OCI-LY1 (cell line): ENCODE results near the gene SEMA4B.

ENCODE experiments used
- EZH2 ChIP-seq: fragments of 200-600 bp; sonication (generic), shearing (Covaris generic); IDR thresholded peaks from 2 replicates; pipeline ENCODE4 v1.8.0; 2017; ENCODE audit warnings: borderline replicate concordance, mixed run types, mild to moderate bottlenecking, antibody characterized with exemption, low read length, moderate library complexity, mixed read lengths
- TF ChIP-seq, protein P1 (sequence below): fragments of 200-600 bp; sonication (generic), shearing (Covaris generic); IDR thresholded peaks from 2 replicates; pipeline ENCODE4 v1.5.1; 2017; ENCODE audit warnings: mild to moderate bottlenecking, antibody characterized with exemption, low read length, moderate library complexity, mixed read lengths

DNA sequence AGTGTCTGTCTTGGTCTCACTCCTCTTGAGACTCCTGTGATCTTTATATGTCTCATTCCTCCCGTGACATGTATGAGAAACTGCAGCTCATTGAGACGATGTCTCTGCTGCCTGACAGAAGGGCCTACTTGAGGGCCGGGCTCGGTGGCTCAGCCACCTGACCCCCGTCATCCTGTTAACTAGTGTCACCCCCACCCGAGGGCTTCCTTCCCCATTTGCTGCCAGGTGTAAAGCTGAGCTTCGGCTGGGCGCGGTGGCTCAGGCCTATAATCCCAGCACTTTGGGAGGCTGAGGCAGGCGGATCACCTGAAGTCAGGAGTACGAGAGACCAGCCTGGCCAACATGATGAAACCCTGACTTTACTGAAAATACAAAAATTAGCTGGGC is 12.7 kb downstream of the SEMA4B start:
- TF ChIP-seq, protein P1, sequence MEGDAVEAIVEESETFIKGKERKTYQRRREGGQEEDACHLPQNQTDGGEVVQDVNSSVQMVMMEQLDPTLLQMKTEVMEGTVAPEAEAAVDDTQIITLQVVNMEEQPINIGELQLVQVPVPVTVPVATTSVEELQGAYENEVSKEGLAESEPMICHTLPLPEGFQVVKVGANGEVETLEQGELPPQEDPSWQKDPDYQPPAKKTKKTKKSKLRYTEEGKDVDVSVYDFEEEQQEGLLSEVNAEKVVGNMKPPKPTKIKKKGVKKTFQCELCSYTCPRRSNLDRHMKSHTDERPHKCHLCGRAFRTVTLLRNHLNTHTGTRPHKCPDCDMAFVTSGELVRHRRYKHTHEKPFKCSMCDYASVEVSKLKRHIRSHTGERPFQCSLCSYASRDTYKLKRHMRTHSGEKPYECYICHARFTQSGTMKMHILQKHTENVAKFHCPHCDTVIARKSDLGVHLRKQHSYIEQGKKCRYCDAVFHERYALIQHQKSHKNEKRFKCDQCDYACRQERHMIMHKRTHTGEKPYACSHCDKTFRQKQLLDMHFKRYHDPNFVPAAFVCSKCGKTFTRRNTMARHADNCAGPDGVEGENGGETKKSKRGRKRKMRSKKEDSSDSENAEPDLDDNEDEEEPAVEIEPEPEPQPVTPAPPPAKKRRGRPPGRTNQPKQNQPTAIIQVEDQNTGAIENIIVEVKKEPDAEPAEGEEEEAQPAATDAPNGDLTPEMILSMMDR: no peak
- no peak for TF ChIP-seq EZH2
